AG20443 (cell line): ENCODE measurements around the gene DEXI.
"Not testable (repeated sequence)": the region's sequence is repeated elsewhere in the genome, so short reads cannot be mapped to it uniquely, and the experiment has no call there.

Experiments used
- DNase-seq: peaks from one replicate; pipeline ENCODE4 v3.0.0; 2012; ENCODE audit warnings: low spot score, mixed read lengths

The DEXI gene

GRCh38 chr16:10969615-10970014 lies 27.3 kb upstream of the DEXI start:
- no peak for DNase-seq

GRCh38 chr16:10968498-10968897 lies 26.2 kb upstream of the DEXI start:
- no peak for DNase-seq

- no peak for DNase-seq
These were observed 25.7 kb upstream of the DEXI start for GRCh38 chr16:10967986-10968385.

DNA sequence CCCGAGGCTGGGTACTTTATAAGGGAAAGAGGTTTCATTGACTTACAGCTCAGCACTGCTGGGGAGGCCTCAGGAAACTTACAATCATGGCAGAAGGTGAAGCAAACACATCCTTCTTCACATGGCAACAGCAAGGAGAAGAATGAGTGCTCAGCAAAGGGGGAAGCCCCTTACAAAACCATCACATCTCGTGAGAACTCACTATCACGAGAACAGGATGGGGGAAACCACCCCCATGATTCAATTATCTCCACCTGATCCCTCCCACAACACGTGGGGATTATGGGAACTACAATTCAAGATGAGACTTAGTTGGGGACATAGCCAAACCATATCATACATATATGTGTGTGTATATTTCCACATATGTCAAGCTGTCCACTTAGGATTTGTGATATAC lies 24.3 kb upstream of the DEXI start:
- not testable (repeated sequence) for DNase-seq

DNA sequence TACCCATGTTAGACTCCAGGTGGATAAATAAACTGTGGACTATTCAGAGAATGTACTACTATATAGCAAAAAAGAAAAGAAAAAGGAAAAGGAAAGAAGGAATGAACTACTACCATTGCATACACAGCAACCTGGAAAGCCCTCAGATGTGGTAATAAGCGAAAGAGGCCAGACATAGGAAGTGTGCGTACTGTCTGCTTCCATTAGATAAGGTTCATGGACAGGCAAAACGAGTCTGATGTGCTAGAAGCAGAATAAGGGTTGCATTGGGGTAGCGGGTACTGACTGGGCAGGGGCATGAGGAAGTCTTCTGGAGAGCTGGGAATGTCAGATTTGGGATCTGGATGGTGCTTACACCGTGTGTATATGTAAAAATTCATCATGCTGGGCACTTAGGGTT lies 23.9 kb upstream of the DEXI start:
- no peak for DNase-seq

- no peak for DNase-seq
These were observed 23.3 kb upstream of the DEXI start for GRCh38 chr16:10965440-10966061.

DNA sequence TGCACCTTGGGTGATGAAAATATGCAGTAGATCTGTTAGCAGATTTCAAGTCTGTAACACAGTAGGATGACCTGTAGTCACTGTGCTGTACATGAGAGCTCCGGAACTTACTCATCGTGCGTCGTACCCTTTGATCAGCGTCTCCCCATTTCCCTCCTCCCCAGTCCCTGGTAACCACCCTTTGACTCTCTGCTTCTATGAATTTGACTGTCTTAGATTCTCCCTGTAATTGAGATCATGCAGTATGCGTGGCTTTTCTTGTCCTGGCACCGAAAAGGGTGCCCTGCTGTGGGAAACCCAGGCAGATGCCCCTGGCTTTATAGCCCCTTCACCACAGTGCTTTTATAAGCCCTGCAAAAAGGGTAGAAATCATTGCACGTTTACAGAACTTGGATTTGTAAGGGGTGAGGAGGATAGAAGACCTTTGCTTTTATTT lies 22.6 kb upstream of the DEXI start:
- DNase-seq, result no peak

DNA sequence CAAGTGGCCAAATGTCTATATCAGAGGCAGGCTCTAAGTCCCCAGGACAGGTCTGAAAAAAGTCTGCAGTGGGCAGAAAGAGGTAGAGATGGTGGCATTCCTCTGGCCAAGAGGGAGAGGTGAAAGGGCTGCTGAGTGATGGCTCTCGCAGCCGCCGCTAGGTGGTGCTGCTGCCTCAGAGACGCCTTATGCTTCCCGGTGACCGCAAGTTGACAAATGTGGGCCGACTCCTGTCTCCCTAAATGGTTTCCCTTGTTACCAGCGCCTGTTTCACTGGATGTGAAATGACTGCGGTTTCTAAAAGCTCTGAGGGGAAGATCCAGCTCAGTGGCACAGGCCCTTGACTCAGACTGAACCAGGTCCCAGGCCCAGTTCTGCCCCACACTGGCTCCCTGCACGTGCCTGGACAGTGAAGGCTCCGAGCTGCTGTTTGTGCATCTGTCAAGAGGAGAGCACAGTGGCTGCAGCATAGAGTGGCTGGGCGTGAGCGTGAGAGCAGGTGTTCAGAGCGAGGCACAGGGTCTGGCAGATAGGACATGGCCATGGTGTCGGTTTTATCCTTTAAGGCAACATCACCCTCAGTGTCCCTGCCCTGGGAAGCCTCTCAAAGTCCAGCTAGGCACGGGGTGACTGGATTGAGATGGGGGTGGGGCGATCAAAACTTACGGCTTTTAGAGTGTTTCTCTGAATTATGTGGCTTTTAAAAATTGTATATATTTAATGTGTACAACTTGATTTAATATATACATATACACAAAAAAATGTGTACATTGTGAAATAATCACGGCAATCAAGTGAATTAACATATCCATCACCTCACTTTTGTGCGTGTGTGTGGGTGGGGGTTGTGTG lies 22.0 kb upstream of the DEXI start:
- DNase-seq, result peak; percentile 91

- DNase-seq, result peak; percentile 92
These were observed 19.0 kb upstream of the DEXI start for GRCh38 chr16:10961231-10961630.

DNA sequence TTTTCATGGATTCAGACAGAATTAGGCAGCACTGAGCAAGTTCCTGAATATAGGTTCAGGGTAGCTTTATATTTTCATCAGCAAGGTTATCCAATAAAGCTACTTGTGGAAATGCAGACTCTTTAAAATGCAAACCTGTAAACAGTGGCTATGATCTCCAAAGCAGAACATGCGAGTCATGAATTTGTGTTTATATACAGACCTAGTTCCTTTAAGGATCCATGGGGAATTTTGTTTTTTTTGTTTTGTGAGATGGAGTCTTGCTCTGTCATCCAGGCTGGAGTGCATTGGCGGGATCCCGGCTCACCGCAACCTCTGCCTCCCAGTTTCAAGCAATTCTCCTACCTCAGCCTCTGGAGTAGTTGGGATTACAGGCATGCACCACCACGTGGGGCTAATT lies 16.9 kb upstream of the DEXI start:
- no peak for DNase-seq

DNA sequence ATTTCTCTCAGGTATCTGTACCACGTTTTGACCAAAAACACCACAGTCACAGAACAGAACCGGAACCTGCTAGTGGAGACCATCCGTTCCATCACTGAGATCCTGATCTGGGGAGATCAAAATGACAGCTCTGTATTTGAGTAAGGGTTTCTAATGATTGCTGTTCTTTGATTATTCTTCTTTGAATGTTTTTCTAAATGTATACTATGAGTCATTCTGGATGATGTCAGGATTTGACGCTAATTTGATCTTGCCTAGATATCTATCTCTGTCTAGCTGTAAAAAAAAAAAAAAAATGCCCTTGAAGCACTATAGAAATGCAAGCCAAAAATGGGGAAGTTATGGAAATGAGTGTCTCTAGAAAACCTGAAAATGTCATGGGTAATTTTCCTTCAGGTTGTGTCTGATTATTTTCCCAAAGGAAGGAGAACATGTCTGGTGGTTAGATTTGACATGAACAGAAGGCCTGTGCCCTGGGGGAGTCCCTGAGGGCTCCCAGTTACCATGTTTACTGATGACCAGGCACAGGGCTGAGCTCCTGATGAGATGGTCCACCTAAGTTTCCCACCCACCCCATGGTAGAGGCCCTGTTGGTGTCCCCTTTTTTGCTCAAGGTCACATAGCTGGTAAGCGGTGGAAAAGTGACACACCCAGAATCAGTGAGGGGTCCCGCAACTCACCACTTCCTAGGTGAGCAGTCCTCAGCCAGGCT lies 15.7 kb upstream of the DEXI start:
- no peak for DNase-seq

- DNase-seq, result no peak
These were observed 12.6 kb upstream of the DEXI start for GRCh38 chr16:10954903-10955302.

GRCh38 chr16:10951026-10951425 lies 8.8 kb upstream of the DEXI start:
- no peak for DNase-seq

DNA sequence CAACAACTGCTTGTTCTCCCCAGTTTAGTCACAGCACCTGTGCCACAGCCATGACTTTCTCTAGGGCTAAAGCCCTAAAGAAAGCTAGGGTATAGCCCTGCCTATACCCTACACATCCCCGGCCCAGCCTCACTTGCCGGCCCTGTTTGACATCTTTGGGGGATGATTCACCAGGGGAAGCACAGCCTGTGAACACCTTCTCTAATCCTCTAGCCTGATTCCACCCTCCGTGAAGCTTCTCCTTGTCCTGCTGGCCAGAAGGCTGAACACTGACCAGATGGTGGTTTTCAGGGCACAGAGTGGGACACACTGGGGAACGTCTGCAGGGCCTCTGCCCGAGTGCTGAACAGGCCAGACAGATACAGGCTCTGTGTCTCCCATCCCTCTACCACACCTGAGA lies 8.1 kb upstream of the DEXI start:
- DNase-seq, result no peak

GRCh38 chr16:10949424-10949970 lies 7.2 kb upstream of the DEXI start:
- no peak for DNase-seq

GRCh38 chr16:10947211-10947787 lies 5.0 kb upstream of the DEXI start:
- DNase-seq, result no peak

DNA sequence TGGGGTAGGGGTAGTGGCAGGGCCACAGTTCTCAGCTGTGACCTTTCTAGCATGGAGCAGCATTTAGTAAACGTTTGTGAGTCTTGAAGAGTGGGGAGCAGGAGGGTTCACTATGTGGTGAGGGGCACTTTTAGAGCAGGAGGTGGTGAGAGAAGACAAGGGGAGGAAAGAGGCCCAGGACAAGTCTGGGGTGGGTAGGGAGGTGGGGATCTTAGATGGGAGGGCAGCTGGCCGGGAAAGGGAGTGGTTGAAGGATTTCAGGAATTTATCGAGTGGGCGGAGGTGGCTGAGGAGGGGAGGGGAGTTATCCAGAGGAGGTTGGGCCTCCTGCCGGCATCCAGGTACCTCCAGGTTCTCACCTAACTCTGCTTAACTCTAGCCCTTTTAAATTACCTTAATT lies 4.0 kb upstream of the DEXI start:
- DNase-seq, result peak; percentile 32

- no peak for DNase-seq
These were observed 3.0 kb upstream of the DEXI start for GRCh38 chr16:10945065-10945787.

DNA sequence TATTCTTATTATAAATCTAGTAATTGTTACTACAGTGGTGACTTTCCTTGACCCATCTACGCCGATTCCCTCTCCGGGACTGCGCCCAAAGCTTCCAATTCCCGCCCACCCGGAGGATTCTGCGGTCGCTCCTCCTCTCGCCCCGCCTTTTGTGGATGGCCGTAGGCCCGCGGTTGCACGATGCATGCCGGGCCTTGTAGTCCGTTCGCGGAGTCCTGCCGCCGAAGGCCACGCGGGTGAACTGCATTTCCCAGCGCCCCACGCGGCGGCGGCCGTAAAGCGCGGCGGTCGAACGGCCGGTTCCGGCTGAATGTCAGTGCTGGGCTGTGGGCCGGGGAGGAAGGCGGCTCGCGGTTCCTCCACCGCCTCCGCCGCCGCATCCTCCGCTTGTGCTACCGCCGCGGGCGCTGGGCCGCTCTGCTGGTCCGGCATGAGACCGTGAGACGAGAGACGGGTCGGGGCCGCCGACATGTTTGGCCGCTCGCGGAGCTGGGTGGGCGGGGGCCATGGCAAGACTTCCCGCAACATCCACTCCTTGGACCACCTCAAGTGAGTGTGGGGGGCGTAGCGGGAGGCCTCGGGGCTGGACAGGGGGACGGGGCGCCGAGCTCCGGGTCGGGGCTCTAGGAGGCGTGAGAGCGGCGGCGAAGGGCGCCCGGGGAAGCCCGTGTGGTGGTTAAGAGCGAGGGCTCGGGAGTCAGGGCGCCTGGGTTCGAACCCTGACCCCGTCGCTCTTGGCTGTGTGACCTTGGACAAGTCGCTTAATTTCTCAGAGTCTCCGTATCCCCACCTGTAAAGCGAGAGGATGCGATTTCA lies 2.2 kb upstream of the DEXI start, which contains the start of gene CLEC16A:
Gene CLEC16A, plus strand, starts transcription at position 316 of the 816 bp plus-strand sequence. Its CDS starts 154 bp downstream, at position 470.
- peak; percentile 97 for DNase-seq

DNA sequence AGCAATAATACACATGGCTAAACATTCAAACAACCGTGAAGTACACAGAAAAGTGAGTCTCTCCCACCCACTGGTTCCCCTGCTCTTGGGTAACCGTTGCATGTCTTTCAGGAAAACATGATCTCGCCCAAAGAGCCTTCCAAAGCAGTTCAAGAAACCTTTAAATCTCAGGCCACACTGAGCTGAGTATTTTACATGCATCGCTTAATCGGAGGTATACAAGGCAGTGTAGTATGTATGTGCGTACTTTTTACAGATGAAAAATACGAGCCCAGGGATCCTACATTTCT lies 741 bp upstream of the DEXI start:
- DNase-seq, result no peak

- not testable (repeated sequence) for DNase-seq
These were observed 325 bp downstream of the DEXI start for GRCh38 chr16:10941935-10942351.
